Measurements from ENCODE around the gene ITFG1.
A peak's percentile ranks its signal among the peaks of the same experiment; 100 is the strongest.
"Not testable (repeated sequence)": the region's sequence is repeated elsewhere in the genome, so short reads cannot be mapped to it uniquely, and the experiment has no call there.

Gene ITFG1

GRCh38 chr16:47156680-47157215 lies 304.1 kb downstream of the ITFG1 start:
- DNase-seq (ENCODE audit: low read depth) = no peak
- no peak overlapping the region for H3K4me3 ChIP-seq (ENCODE audit: control insufficient read depth, low read depth, low read length)
- TF ChIP-seq CTCF (IDR thresholded peaks at IDR 0.05; ENCODE audit: control insufficient read depth, insufficient read depth, low read depth, low read length, missing control alignments) = no peak

GRCh38 chr16:47152501-47152900 lies 308.4 kb downstream of the ITFG1 start:
- not testable (repeated sequence) for H3K4me3 ChIP-seq (ENCODE audit: control insufficient read depth, low read depth, low read length); DNase-seq (ENCODE audit: low read depth)

- DNase-seq (ENCODE audit: low read depth) = no peak
- TF ChIP-seq CTCF (IDR thresholded peaks at IDR 0.05; ENCODE audit: control insufficient read depth, insufficient read depth, low read depth, low read length, missing control alignments) = no peak
- no peak overlapping the region for H3K4me3 ChIP-seq (ENCODE audit: control insufficient read depth, low read depth, low read length)
Measured at GRCh38 chr16:47150067-47150466, 310.8 kb downstream of the ITFG1 start.

GRCh38 chr16:47144559-47144877 lies 316.3 kb downstream of the ITFG1 start:
- no peak for TF ChIP-seq CTCF (IDR thresholded peaks at IDR 0.05; ENCODE audit: control insufficient read depth, insufficient read depth, low read depth, low read length, missing control alignments)
- peak overlapping the region; percentile 54 for H3K4me3 ChIP-seq (ENCODE audit: control insufficient read depth, low read depth, low read length)
- no peak for DNase-seq (ENCODE audit: low read depth)

- DNase-seq (ENCODE audit: low read depth) = no peak
- peak within 1 kb of the TSS; percentile 57 for H3K4me3 ChIP-seq (ENCODE audit: control insufficient read depth, low read depth, low read length)
- TF ChIP-seq CTCF (IDR thresholded peaks at IDR 0.05; ENCODE audit: control insufficient read depth, insufficient read depth, low read depth, low read length, missing control alignments) = peak; percentile 58
Measured at GRCh38 chr16:47143677-47144558, 316.9 kb downstream of the ITFG1 start, which contains the start of gene NETO2. TSS of gene NETO2 (minus strand) at chr16:47143945. CDS start at chr16:47143612, 333 bp downstream.

- peak; percentile 40 for TF ChIP-seq CTCF (IDR thresholded peaks at IDR 0.05; ENCODE audit: control insufficient read depth, insufficient read depth, low read depth, low read length, missing control alignments)
- DNase-seq (ENCODE audit: low read depth) = no peak
- H3K4me3 ChIP-seq (ENCODE audit: control insufficient read depth, low read depth, low read length) = peak overlapping the region; percentile 57
Measured at GRCh38 chr16:47142821-47143676, 317.8 kb downstream of the ITFG1 start.

GRCh38 chr16:47142486-47142820 lies 318.4 kb downstream of the ITFG1 start:
- no peak for TF ChIP-seq CTCF (IDR thresholded peaks at IDR 0.05; ENCODE audit: control insufficient read depth, insufficient read depth, low read depth, low read length, missing control alignments)
- no peak for DNase-seq (ENCODE audit: low read depth)
- H3K4me3 ChIP-seq (ENCODE audit: control insufficient read depth, low read depth, low read length) = peak overlapping the region; percentile 57
